HG03442 (cell line): ENCODE results near the gene AKNAD1.

Source experiments
- ATAC-seq: cut with Tn5 transposase; IDR thresholded peaks from one replicate; pipeline ENCODE4 v1.9.1; 2021; ENCODE audit warnings: mild to moderate bottlenecking, moderate library complexity; ENCODE audit not compliant: unreplicated experiment

Gene AKNAD1

DNA sequence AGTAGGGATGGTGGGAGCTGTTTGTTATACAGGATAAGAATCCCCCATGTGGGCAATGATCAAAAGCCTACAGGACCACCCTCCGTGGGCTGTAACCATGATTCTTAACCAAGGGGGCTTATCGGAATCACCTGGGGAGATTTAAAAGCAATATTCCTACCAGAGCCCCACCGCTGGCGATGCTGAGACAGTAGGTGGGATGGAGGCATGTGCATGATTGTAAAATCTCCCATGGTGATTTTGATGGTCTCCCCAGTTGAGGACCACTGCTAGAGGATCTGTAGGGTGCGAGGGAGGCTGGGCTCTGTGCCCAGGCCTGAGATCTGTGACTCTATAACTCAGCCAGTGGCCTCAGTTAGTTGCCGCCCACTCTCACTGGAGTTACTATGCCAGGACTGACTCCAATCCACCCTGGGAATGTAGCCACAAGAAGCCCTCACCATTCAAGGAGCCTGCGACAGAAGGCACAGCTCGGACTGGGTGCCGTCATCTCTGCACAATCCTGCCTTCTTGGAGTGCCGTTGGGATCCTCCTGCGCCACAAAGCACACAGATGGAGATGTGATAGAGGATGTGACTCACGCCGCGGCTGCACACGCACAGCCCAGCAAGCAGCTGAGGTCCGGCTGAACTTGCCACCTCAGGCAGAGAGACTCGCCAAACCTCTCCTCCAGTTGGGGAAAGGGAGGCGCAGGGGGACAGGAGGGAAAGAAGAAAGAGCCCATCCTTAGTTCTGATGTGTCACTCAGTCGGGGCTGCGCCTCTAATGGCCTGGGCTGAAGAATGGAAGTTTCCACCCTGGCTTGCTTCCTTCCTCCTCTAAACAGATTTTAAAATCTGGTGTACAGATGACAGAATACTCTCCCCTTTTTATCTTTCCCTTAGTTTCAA, 26.5 kb downstream of the AKNAD1 start:
- no peak for ATAC-seq

DNA sequence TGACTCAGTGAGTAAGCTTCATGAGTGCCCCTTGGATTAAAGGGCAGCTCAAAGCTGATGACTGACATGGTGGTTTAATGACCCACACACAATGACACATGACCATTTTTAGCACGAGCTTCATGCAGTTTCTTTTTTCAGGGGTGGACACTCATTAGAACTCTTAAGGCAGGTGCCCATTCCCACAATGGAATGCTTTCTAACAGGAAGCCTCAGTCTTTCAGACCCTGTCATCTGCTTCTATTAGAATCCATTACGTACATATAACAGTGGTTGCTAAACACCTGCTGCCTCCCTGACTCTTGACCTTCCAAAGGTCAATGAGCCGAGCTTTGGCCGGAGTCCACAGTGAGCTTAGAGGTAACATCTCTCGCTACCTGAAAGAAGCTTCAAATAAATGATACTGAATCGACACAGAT, 27.4 kb downstream of the AKNAD1 start:
- ATAC-seq: no peak

DNA sequence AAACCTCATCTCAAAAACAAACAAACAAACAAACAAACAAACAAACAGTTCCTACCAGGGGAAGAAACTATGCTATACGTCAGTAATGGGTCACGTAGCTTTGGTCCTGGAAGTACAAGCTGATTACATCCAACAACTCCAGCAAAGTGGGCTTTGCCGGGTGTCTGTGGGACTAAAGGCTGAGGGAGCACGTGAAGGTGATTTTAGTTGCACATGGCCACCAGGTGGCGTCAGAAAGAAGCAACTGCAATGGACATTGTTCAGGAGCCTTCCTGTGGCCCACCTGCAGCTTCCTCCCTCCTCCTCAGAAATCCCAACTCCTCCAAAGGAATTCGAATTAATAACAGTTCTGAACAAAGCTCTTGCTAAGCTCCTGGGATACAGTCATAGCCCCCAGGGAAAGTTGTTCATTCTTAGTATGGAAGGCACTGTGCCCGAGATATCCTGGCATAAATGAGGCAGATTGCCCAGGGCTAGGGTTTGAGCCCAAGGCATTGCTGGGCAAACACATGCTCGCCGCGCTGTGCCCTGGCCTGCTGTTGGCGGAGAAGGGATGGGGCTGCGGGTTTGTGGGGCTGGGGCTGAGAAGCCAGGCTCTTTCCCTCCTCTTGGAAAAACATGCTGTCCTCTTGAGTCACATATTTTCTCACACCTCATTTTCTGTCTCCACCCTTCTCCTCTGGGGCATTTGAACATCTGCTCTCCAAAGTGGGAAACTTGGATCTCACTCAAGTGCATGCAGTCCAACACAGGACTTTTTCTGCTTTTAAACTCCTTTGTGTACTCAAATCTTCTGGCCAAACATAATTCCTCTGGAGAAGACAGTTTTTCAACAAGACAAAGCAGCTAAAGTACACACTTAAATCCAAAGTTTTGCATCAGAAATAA, 28.6 kb downstream of the AKNAD1 start:
- ATAC-seq: peak; percentile 73

DNA sequence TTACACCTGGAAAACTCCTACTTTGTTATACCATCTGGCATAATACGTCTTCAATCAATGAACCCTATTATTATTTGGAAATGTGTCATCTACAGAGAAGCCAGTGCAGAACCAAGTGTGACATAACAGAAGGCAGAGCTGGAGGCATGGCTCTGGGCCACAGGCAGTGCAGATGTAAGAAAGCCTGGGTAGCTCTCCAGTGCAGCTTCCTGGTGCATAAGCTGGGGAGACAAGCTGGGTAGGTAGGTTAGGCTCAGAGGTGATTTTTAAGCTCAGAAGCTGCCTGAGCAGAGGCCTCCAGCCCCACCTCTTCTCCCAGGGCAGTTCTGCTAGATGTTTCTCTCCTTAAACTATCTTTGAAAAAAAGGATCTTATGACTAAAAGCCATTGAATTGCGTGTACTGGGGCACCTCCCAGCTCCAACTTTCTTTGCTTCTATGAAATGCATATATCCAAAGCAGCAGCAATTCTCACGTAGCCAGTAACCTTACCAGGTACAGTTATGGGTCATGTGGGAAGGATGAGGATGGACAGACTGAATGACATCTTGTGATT, 30.7 kb downstream of the AKNAD1 start:
- ATAC-seq: no peak

DNA sequence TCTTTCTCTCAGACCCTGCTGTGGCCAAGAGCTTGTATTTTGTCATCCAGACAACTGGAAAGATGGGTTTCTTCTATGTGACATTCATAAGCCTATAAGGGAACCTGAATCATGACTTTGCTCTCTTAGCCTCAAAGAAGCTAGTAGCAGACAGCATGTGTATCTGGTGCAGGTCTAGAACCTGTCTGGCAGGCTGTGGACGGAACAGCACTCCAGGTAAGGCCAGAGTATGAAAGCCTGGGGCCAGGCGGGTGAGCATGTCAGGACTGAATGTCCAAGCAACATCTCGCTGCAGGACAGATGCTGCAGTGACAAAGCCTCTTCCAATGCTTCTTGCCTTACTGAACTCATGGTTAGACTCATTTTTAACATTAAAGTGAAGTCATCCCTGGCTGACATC, 32.8 kb downstream of the AKNAD1 start:
- ATAC-seq: no peak

DNA sequence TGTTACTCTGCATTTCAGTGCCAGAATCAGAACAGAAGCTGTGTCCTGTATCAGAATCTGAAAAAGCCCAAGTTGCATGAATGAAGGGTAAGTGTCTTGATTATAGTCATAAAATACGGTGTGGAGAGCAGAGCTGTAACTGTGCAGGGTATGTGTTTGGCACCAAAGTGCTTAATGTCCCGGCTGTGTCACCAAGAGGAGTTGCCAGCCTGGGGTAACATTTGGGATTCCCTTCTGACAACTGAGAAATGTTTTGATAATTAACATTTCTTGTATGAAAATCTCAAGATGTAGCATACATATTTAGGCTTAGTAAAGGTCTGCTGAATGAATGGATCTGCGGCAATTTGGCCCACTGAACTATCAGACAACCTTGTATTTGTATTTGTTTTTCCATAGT, 33.3 kb downstream of the AKNAD1 start:
- no peak for ATAC-seq

DNA sequence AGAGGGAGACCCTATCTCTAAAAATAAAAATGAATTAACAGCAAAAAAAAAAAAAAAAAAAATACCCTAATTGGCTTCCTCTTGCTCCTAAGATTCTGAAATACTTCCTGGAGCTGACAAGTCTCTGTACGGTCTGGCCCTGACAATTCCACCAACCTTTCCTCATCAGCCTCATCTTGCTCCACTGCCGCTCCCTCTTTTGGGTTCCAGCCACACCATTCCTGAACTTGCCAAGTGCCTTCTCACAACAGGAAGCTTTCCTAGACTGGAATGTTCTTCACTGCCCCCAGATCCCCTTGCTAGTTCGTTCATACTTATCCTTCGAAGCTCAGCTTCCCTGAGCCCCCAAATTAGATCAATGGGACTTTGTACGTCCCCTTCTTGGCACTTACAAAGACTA, 37.0 kb downstream of the AKNAD1 start:
- ATAC-seq: no peak

DNA sequence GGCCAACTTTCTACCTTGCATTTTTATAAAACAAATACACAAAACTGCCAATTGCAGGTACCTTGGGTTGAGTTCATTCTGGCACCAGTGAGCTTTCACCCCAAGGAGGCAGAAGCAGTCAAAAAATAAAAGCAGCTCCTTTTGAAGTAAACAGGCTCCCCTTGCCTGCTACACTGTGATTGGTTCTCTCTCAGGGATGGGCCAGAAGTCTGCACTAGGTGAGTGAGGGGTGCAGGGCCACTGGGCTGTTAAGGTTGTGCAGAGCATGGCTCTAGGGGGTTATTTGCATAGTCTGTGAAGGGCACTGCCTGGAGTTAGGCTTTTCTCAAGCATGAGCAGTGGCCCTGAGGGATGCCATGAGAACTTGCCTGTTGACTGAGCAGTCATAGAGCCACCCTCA, 39.1 kb downstream of the AKNAD1 start:
- ATAC-seq: no peak

DNA sequence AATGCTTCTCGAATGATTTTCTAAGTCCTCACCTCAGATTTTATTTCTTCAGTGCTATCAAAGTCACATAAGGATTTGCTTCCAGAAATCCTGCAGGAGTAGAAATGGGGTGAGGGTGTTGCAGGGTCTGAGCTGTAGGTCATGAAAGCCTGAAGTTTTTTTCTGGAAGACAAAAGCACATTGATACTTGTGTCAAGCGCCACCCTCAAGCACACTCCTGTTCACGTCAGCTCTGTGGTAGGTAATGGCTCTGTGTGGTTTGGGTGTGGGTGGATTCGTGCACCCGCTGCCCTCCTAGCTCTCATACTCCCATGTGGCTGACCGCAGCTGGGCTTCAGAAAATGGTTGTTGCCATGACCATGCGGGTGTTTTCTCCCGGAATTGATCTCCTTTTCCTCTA, 39.9 kb downstream of the AKNAD1 start:
- no peak for ATAC-seq

DNA sequence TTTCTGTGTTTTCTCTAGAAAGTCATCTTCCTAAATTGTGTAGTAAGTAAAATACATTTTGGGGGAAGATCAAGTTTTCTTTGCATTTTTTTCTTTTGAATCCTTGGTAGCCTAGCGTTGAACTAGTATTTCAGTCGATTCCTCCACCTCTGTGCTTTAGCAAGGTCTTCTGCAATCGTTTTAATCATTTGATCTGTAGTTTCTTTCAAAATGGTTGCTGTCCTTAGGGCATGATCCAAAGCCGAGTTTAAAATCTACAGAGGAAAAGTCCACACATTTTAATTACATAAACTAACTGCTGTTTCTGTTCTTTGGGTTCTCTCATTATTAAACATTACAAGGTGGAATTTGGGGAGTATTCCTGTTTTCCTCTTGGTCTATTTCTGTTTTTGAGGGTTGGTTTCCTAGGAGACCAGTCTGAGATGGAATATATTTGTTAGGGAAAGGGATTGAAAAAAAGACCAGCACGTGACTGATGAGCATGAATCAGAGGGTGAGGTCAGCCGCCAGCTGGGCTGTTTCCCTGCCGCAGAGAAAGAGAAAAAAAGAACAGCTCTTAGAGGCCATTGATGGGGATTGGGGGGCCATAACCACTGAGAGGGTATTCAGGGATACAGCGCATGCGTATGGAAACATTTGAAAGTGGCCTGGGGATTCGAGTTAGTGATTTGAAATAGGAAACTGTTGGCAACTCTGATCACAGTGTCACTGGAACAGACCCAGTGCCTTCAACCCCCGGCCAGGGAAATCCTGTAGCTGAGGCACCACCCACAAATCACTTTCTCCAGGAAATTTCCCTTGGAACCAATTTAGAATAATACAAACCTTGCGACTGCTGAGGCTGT, 40.6 kb downstream of the AKNAD1 start:
- ATAC-seq: no peak

DNA sequence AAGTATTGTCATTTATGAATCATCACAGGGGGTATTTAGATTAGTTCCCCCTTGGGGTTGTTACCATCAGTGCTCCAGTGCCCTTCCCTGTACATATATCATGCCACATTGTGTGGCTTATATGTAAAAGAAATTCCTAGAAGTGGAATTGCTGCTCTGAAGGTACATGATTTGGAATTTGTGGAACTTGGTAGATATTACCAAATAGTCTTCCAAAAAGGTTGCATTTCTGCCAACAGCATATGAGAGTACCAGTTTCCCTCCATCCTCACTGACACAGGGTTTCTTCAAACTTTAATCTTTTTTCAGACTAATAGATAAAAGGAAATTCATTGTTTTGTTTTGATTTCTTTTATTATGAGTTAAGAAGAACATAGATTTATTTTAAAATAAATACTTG, 41.3 kb downstream of the AKNAD1 start:
- no peak for ATAC-seq

DNA sequence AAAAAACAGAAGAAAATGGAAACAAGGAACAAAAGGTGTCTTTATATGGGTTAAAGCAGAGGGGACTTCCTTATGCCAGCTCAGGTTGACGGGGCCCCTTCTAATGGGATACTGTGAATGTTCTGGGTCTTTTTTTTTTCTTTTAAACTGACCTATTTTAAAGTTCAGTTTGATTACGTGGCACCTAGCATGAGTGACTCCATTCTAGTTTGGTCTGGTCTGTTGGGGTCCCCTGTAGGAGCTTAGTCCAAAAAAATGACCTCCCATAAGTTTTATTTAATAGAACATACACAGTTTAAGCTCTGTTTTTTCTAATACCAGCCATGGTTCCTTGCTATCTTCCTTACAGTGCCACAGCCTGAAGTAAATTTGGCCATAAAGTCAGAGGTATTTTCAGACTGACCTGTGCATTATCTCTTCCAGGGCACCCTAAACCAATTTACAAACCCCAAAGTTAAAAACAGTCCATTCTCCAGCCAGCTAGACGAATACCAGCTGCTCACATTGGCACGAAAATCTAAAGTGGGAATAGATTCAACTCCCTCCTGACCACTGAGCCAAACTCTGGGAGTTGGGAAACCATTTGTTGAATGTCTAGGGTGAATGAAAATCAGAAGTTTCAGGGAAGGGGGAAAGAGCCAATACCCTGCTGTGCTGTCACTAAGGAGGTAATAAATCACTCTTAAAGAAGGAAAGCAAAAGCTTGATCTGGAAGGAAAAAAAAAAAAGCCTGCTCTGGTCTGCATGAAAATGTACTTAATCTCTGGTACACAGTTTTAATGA, 42.4 kb downstream of the AKNAD1 start:
- ATAC-seq: no peak

DNA sequence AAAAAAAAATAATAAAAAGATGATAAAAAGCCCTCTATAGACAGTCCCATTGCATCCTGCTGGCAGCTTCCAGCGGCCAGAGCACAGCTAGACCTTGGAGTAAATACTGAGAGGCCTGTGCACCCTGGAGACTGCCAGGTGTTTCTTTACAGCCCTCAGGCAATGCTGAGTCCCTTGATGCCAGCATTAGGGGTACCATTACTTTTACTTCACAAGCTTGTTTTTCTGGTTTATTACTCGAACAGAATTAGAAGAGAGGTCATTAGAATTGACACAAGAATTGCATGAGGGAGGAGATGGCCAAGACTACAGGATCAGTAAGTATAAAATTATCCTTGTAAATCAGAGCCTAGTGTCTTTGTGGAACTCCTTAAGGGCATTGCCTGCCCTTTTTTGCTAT, 43.6 kb downstream of the AKNAD1 start:
- ATAC-seq: no peak

DNA sequence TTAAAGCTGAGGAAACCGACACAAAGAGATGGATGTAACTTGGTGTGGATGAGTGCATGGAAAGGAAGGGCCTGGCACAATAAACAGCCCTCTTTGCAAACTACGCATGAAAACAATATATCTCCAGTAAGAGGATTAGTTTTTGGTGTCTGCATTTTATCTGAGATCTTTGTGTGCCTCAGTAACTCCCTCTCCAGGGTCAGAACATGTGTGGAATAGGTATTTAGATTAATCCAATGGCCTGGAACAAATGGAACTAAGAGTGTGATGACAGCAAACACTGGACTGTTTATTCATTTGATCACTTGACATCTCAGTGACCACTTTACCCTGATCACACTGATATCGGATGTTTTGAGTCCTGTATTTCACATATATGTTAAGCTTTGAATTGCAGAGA, 45.3 kb downstream of the AKNAD1 start:
- no peak for ATAC-seq

DNA sequence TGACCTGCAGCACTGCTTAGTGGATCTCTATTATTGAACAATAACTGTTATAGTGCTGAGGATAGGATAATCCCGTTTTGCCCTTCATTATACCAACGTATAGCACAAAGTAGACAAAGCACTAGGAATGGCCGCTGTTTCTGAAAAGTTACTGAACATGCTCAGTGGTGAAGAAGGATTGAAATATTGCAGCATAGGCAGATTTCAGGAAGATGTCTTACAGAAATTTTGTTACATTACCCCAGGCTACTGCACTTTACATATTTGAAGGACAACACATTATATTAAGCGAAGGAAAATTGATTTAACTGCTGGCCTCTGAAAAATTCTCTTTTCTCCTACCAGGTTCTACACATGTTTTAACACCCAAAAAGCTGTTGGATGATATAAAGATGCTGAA, 48.5 kb downstream of the AKNAD1 start:
- ATAC-seq: no peak

DNA sequence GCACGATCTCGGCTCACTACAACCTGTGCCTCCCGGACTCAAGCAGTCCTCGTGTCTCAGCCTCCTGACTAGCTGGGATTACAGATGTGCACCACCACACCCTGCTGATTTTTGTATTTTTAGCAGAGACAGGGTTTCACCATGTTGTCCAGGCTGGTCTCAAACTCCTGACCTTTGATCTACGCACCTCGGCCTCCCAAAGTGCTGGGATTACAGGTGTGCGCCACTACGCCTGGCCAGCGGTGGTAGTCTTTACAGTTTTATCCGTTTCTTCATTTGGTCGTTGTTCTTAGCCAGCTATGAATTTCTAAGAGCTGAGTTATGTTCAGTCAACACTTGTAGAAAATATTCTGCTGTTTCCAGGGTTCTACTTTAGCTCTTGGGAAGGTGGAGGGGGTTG, 53.3 kb downstream of the AKNAD1 start:
- ATAC-seq: no peak

DNA sequence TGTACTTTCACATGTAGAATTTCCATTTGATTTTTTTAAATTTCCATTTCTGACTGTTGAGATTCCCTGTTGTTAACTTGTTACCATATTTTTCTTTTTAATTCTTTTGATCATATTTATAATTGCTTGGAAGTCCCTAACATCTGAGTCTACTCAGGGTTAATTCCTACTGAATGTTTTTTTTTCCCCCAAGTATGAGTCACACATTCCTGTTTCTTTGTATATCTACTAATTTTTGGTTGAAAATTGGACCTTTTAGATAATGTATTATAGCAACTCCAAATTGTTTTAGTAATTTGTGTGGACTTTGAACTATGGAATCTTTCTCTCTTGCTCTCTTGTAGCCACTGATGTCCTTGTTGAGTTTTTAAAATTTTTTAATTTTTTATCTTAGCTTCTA, 55.8 kb downstream of the AKNAD1 start:
- no peak for ATAC-seq

DNA sequence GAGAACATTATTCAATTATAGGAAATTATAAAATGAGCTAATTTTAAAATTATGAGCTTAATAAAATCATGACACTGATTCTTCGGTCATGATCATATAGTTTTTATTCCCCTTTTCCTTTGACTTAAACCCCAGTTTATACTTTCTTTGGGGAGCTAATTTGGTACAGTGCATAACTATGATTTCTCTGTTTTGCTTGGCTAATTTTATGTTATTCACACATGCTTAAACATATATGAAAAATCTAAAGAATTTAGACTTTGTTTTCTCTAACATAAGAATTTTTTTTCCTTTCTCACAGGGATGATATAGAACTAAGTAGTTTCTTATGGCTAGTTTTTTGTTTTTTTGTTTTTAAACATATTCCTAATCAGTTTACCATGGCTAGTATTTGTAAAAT, 57.9 kb downstream of the AKNAD1 start:
- no peak for ATAC-seq

DNA sequence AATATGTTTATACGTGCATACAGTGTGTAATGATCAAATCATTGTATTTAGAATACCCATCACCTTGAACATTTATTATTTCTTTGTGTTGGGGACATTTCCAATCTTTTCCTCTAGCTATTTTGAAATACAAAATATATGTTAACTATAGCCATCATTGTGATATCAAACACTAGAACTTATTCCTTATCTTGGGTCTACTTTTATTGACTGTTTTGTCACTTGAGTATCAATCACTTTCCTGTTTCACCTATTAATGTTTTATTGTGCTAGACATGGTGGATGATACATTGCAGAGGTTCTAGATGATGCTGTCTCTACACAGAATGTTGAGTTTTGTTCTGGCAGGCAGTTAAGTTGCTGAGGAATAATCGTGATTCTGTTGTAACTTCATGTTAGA, 64.5 kb downstream of the AKNAD1 start:
- no peak for ATAC-seq

DNA sequence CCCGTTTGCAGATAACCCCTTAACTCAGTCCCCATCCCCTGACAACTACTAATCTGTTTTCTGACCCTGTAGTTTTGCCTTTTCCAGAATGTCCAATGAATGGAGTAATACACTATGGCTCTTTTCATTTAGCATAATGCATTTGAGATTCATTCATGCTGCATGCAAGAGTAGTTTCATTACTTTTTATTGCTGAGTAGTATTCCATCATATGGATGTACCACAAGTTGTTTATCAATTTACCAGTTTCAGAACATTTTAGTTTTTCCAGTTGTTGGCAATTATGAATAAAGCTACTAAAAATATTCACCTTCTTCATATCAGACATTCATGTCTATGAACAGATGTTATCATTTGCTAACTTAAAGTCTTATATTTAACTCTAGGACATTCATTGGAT, 65.1 kb downstream of the AKNAD1 start:
- no peak for ATAC-seq
